RWPE1 (cell line): Measurements from ENCODE around the gene ALDH1A1.

Source experiments
- CTCF ChIA-PET: fragments of 350-600 bp; sonication (Branson Sonifier 250); formaldehyde crosslinking; extraction: SDS; loops from one replicate; lab custom pipeline; 2021; lab: Yijun Ruan, JAX
- POLR2A ChIA-PET: fragments of 400-600 bp; formaldehyde crosslinking; extraction: SDS; loops from one replicate; lab custom pipeline; 2020; ENCODE audit warnings: antibody characterized with exemption; ENCODE audit not compliant: low non-redundant PET; lab: Yijun Ruan, JAX
- DNase-seq: peaks from one replicate; pipeline ENCODE4 v3.0.0; 2012; ENCODE audit warnings: low spot score
- H3K27ac ChIP-seq: fragments of 450-650 bp; 2 replicates; pipeline ENCODE4 v1.5.1; 2017
- CTCF ChIP-seq: fragments of 450-650 bp; conservative IDR thresholded peaks from 2 replicates; pipeline ENCODE4 v1.5.1; 2017; ENCODE audit warnings: low read depth, mild to moderate bottlenecking

ALDH1A1 gene

GRCh38 chr9:72931897-72932296, 21.0 kb downstream of the ALDH1A1 start:
- ChIA-PET POLR2A (no interaction called here), CTCF (interaction anchor here (0.6 to 0.7 kb wide), 4 partner anchors 91 to 1308 kb away, joined by 3 to 5 read pairs (median 4); no protein-coding TSS in a partner anchor)
- no peak for DNase-seq
- H3K27ac ChIP-seq = no peak overlapping the region
- no peak for TF ChIP-seq CTCF

- no peak for DNase-seq
- no peak overlapping the region for H3K27ac ChIP-seq
- ChIA-PET CTCF (interaction anchor here (0.6 kb wide), 3 partner anchors 126 to 661 kb away, joined by 3 to 5 read pairs (median 4); no protein-coding TSS in a partner anchor), POLR2A (no interaction called here)
- no peak for TF ChIP-seq CTCF
Measured at GRCh38 chr9:72931437-72931836, 21.4 kb downstream of the ALDH1A1 start.

- no peak for TF ChIP-seq CTCF
- DNase-seq = no peak
- ChIA-PET CTCF (interaction anchor here (0.6 kb wide), 2 partner anchors 84 to 662 kb away, joined by 5 to 7 read pairs; no protein-coding TSS in a partner anchor), POLR2A (no interaction called here)
- H3K27ac ChIP-seq = no peak overlapping the region
Measured at GRCh38 chr9:72930828-72931227, 22.0 kb downstream of the ALDH1A1 start.

GRCh38 chr9:72929542-72929941, 23.3 kb downstream of the ALDH1A1 start:
- no peak for DNase-seq
- H3K27ac ChIP-seq = no peak overlapping the region
- CTCF ChIA-PET = no interaction called here
- POLR2A ChIA-PET = no interaction called here
- no peak for TF ChIP-seq CTCF

GRCh38 chr9:72928042-72928507, 24.8 kb downstream of the ALDH1A1 start:
- ChIA-PET POLR2A (no interaction called here), CTCF (interaction anchor here (0.6 kb wide), 1 partner anchor 1790 kb away, joined by 3 read pairs; no protein-coding TSS in a partner anchor)
- TF ChIP-seq CTCF = no peak
- H3K27ac ChIP-seq = no peak overlapping the region
- no peak for DNase-seq

GRCh38 chr9:72926506-72926905, 26.3 kb downstream of the ALDH1A1 start:
- DNase-seq = no peak
- CTCF ChIA-PET = no interaction called here
- POLR2A ChIA-PET = no interaction called here
- no peak for TF ChIP-seq CTCF
- no peak overlapping the region for H3K27ac ChIP-seq
